Stomach (tissue), 9 donors: Measurements from ENCODE around the gene TEAD4. TPM values are rescaled to one million over a fixed set of nuclear protein-coding genes. Genes with fewer than 3 reads are reported as not detected.

Experiments used
- DNase-seq, 2 donors: peaks; one replicate each; pipeline versions ENCODE4 v3.0.0 to v3.0.0-alpha.2; 2013 to 2019
- H3K27ac ChIP-seq, 5 donors: fragments of 200-600 bp in 4 of 5; sonication (generic) in 4 of 5; one replicate each; pipeline ENCODE4 v1.5.1; 2013 to 2019; ENCODE audit warnings: mild to moderate bottlenecking in 1 of 5, moderate library complexity in 1 of 5
- H3K27me3 ChIP-seq, 3 donors: fragments of 200-600 bp; sonication (generic); one replicate each; pipeline ENCODE4 v1.5.1; 2017 to 2019; ENCODE audit warnings: mixed run types in 1 of 3
- H3K36me3 ChIP-seq, 4 donors: fragments of 200-600 bp; sonication (generic); 1 replicate in 3 of 4; 2 replicates in 1 of 4; pipeline ENCODE4 v1.5.1; 2016 to 2019
- H3K4me1 ChIP-seq, 4 donors: fragments of 200-600 bp; sonication (generic); one replicate each; pipeline ENCODE4 v1.5.1; 2016 to 2019
- H3K4me3 ChIP-seq, 4 donors: fragments of 200-600 bp; sonication (generic) in 3 of 4; one replicate each; pipeline ENCODE4 v1.5.1; 2016 to 2019; ENCODE audit warnings: mild to moderate bottlenecking in 1 of 4
- H3K9me3 ChIP-seq, 4 donors: fragments of 200-600 bp; sonication (generic); one replicate each; pipeline ENCODE4 v1.5.1; 2016 to 2019
- EP300 ChIP-seq: sonication (generic); formaldehyde crosslinking; IDR thresholded peaks from one replicate; pipeline ENCODE4 v1.6.1; 2017; ENCODE audit warnings: antibody characterized with exemption
- POLR2A ChIP-seq, 4 donors: fragments of 450-650 bp; IDR thresholded peaks; one replicate each; pipeline ENCODE4 v1.6.1; 2016; ENCODE audit warnings: antibody characterized with exemption in 4 of 4, control low read depth in 2 of 4, mild to moderate bottlenecking in 1 of 4, moderate library complexity in 1 of 4
- POLR2AphosphoS5 ChIP-seq, 3 donors: sonication (generic); formaldehyde crosslinking; IDR thresholded peaks; one replicate each; pipeline ENCODE4 v1.6.1; 2016; ENCODE audit warnings: antibody characterized with exemption in 3 of 3
- WGBS, 5 donors: extraction: QIAGEN DNeasy Blood & Tissue Kit in 3 of 5; methylation state at CpG; one replicate each; pipeline versions ENCODE4 v1.1.5 to v1.1.7; 2013 to 2018; 5-methylcytosine and 5-hydroxymethylcytosine counted together
- intact Hi-C: fragments of 100-400 bp; cut with DNase I; formaldehyde crosslinking; loops from one replicate; pipeline ENCODE4 v1.15.1; 2023; ENCODE audit warnings: low total_unique reads
- polyA plus RNA-seq, 3 donors: library from polyadenylated mRNA; stranded (reverse); fragments of 200-250 nt; gene quantifications; one replicate each; pipeline ENCODE4 v1.2.3, GENCODE V29; 2013
- total RNA-seq, 5 donors: library from RNA; depleted of rRNA; stranded (reverse); fragments of >200 nt; gene quantifications; one replicate each; pipeline versions ENCODE4 v1.1.0 to v1.2.3, GENCODE V29; 2014 to 2016
- TF ChIP-seq, protein P1 (sequence below), 7 experiments: fragments of 450-650 bp in 4 of 7; fragments of 200-600 bp in 3 of 7; sonication (generic) in 3 of 7; IDR thresholded peaks; one replicate each; pipeline ENCODE4 v1.5.1; 2016 to 2019; ENCODE audit warnings: antibody characterized with exemption in 7 of 7, control low read depth in 2 of 7, mild to moderate bottlenecking in 1 of 7
- donor health status: healthy with polysubstance abuse.
- donor health status: Bipolar disorder and iron deficiency.
- donor health status: healthy.

Gene TEAD4
- total and polyA plus RNA-seq, 8 donors: 5.7 to 10.6 (median 8.3) TPM; not detected in 2

DNA sequence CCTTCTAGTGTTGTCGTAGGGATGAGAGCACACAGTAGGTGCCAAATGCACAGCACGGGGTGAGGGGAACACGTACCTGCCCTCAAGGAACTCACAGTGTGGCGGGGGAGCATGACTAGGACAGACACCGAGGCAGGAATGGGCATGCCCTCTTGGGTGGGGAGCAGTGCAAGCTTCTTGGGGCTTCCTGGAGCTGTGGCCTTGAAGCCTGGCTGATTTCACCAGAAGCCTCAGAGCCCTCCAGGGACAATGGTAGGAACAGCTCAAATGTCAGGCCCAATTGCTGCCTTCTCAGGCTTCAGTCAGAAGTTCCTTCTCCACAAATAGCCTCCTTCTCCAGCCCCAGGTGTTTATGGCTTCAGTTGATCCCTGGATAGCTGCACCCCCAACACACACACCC is 43.4 kb downstream of the TEAD4 start:
- no peak for DNase-seq
- WGBS, 5 donors: 86 to 97% (median 91%) methylated on average over 5 of the region's 5 CpGs
- H3K4me1 ChIP-seq: peaks cover 0 to 5% (median 2%) of the 10 kb centered on the region in 4 donors

DNA sequence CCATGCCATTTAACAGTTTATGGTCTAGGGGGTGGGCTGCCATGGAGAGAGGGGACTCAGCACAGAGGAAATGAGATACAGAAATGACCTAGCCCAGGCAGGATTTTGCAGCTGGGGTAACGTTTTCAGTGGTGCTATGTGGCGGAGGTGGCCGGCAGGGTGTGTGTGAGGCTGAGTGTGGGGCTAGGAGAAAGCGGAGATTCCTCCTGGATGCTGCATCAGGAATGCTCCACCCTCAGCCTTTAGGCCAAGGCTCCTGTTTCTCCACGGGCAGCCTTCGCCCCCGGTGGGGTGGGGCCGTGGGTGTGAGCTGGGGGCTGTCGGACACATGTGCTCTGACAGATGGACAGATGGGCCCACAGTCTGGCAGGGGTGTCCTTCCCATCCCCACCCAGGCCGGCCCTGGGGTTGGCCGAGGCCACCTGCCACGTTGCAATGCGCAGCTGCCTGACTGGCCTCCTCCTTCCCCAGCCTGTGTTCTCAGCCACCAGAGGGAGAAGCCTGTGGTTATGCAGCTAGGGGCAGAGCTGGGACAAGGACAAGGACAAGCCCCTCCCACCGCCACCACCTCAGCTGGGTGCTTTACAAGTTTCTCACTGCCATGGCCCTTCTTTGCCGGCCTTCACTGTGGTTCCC is 44.3 kb downstream of the TEAD4 start:
- H3K27ac ChIP-seq: no peak overlapping the region
- no peaks in the 10 kb centered on the region for H3K27me3 ChIP-seq
- no peak for TF ChIP-seq POLR2A (IDR thresholded peaks at IDR 0.05)
- TF ChIP-seq EP300: no peak
- no peak for TF ChIP-seq POLR2AphosphoS5 (IDR thresholded peaks at IDR 0.05)
- TF ChIP-seq, protein P1, sequence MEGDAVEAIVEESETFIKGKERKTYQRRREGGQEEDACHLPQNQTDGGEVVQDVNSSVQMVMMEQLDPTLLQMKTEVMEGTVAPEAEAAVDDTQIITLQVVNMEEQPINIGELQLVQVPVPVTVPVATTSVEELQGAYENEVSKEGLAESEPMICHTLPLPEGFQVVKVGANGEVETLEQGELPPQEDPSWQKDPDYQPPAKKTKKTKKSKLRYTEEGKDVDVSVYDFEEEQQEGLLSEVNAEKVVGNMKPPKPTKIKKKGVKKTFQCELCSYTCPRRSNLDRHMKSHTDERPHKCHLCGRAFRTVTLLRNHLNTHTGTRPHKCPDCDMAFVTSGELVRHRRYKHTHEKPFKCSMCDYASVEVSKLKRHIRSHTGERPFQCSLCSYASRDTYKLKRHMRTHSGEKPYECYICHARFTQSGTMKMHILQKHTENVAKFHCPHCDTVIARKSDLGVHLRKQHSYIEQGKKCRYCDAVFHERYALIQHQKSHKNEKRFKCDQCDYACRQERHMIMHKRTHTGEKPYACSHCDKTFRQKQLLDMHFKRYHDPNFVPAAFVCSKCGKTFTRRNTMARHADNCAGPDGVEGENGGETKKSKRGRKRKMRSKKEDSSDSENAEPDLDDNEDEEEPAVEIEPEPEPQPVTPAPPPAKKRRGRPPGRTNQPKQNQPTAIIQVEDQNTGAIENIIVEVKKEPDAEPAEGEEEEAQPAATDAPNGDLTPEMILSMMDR (IDR thresholded peaks at IDR 0.05): no peak
- H3K36me3 ChIP-seq: peaks cover 0 to 19% (median 0%) of the 10 kb centered on the region in 4 donors
- peak in 1 of 2 donors; percentile 30 for DNase-seq
- H3K4me1 ChIP-seq: peaks cover 0 to 5% (median 2%) of the 10 kb centered on the region in 4 donors
- H3K9me3 ChIP-seq: no peaks in the 10 kb centered on the region
- intact Hi-C loops: no loop called here
- H3K4me3 ChIP-seq: no peak overlapping the region
- 78 to 90% (median 83%) methylated on average over 9 to 15 of the region's 15 CpGs for WGBS, 5 donors

More for the DNA sequence above, 43.4 kb downstream of the TEAD4 start:
- Histone ChIP-seq H3K9me3 (no peaks in the 10 kb centered on the region), H3K36me3 (peaks cover 0 to 19% (median 0%) of the 10 kb centered on the region in 4 donors), H3K27me3 (no peaks in the 10 kb centered on the region), H3K27ac (no peak overlapping the region), H3K4me3 (no peak overlapping the region)
- intact Hi-C loops: no loop called here
- TF ChIP-seq POLR2AphosphoS5 (IDR thresholded peaks at IDR 0.05): no peak
- no peak for TF ChIP-seq EP300
- TF ChIP-seq POLR2A (IDR thresholded peaks at IDR 0.05): no peak
- TF ChIP-seq, protein P1 (IDR thresholded peaks at IDR 0.05): no peak

DNA sequence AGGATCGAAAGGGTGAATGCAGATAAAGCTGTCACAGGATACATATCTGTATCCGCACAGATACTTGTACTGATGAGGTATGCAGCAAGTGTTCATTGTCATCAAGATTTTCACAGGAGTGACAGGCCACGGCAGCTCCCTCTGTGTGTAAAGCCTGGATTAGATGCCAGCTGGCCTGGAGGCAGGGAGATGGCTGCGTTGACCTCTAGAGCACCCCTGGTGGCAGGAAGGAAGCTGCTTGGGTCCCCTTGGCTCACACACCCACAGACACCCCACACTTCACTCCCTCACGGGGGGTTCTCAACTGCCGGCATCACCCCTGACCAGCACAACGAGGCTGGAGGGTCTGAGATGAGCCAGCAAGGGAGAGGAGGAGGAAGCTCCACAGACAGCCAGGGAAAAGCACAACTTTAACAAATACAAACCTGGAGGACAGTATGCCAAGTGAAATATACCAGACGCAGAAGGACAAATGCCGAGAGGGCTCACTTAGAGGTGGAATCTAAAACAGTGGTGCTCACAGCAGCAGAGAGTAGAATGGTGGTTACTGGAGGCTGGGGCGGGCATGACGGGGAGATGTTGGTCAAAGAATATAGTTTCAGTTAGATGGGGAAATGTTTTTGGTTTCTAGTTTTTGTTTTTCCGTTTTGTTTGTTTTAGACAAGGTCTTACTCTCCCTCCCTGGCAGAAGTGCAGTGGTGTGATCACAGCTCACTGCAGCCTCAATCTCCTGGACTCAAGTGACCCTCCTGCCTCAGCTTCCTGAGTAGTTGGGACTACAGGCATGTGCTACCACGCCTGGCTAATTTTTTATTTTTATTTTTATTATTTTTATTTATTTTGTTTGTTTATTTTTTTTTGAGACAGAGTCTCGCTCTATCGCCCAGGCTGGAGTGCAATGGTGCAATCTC is 45.7 kb downstream of the TEAD4 start:
- peak in 1 of 2 donors; percentile 28 for DNase-seq
- intact Hi-C loops: no loop called here
- WGBS, 5 donors: 73 to 79% (median 76%) methylated on average over 13 to 15 of the region's 15 CpGs
- Histone ChIP-seq H3K36me3 (peaks cover 0 to 19% (median 0%) of the 10 kb centered on the region in 4 donors), H3K9me3 (no peaks in the 10 kb centered on the region), H3K27ac (peak overlapping the region in 1 of 5 donors; percentile 60), H3K4me3 (no peak overlapping the region), H3K4me1 (peaks cover 0 to 5% (median 2%) of the 10 kb centered on the region in 4 donors), H3K27me3 (no peaks in the 10 kb centered on the region)
- TF ChIP-seq, protein P1 (IDR thresholded peaks at IDR 0.05): no peak
- TF ChIP-seq EP300: no peak
- no peak for TF ChIP-seq POLR2A (IDR thresholded peaks at IDR 0.05)
- no peak for TF ChIP-seq POLR2AphosphoS5 (IDR thresholded peaks at IDR 0.05)

DNA sequence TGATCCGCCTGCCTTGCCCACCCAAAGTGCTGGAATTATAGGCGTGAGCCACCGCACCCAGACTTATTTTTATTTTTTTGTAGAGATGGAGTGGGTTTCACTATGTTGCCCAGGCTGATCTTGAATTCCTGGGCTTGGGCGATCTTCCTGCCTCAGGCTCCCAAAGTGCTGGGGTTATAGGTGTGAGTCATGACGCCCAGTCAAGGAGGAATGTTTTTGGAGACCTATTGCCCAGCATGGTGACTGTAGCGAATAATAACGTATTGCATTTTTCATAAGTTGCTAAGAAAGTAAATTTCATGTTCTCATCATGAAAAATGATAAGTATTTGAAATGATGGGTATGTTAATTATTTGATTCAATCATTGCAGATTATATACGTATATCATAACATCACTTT is 46.5 kb downstream of the TEAD4 start:
- Histone ChIP-seq H3K4me3 (no peak overlapping the region), H3K27ac (no peak overlapping the region), H3K27me3 (no peaks in the 10 kb centered on the region), H3K9me3 (no peaks in the 10 kb centered on the region), H3K36me3 (peaks cover 0 to 19% (median 0%) of the 10 kb centered on the region in 4 donors), H3K4me1 (peaks cover 0 to 5% (median 2%) of the 10 kb centered on the region in 4 donors)
- intact Hi-C loops: no loop called here
- DNase-seq: no peak
- WGBS, 5 donors: 95 to 98% (median 97%) methylated on average over 8 of the region's 8 CpGs
- TF ChIP-seq POLR2AphosphoS5 (IDR thresholded peaks at IDR 0.05) (no peak), POLR2A (IDR thresholded peaks at IDR 0.05) (no peak), EP300 (no peak)
- TF ChIP-seq, protein P1 (IDR thresholded peaks at IDR 0.05): no peak
